NB4 (cell line): Measurements from ENCODE around the gene GDF10.

ENCODE experiments used
- DNase-seq: peaks from one replicate; pipeline ENCODE4 v3.0.0; 2010; ENCODE audit warnings: low read depth
- H3K4me3 ChIP-seq: one replicate; pipeline ENCODE4 v1.5.1; 2011; ENCODE audit warnings: mild to moderate bottlenecking, low read depth, low read length, moderate library complexity
- MYC ChIP-seq: IDR thresholded peaks from 2 replicates; pipeline ENCODE4 v1.6.1; 2011; ENCODE audit warnings: low read depth, low read length
- POLR2A ChIP-seq: IDR thresholded peaks from 2 replicates; pipeline ENCODE4 v1.6.1; 2011; ENCODE audit warnings: mild to moderate bottlenecking; ENCODE audit not compliant: insufficient read length; ENCODE audit errors: extremely low read depth
- TF ChIP-seq, protein P1 (sequence below): IDR thresholded peaks from one replicate; pipeline ENCODE4 v1.5.1; 2012; ENCODE audit warnings: low read depth, low read length
- TF ChIP-seq, protein P2 (sequence below): IDR thresholded peaks from 2 replicates; pipeline ENCODE4 v1.6.1; 2011; ENCODE audit warnings: low read depth, low read length

Gene GDF10

DNA sequence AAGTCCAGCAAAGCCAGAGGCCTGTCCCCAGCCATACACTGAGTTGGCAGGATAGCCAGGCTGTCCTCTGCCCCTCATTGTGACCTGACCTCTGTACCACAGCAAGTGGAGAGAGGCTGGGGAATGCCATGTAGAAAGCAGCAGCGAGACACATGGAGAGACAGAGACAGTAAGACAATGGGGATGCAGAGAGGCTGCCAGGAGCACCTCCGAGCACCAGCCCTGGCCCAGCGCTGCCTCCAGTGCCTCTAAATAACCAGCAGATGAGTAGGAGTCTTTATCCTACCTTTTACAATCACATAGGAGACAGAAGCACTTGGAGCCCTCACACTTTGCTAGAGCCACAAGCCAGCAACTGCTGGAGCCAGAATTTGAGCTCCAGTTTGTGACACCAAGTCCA lies 30.4 kb downstream of the GDF10 start:
- H3K4me3 ChIP-seq = no peak overlapping the region
- no peak for DNase-seq
- TF ChIP-seq, protein P1, sequence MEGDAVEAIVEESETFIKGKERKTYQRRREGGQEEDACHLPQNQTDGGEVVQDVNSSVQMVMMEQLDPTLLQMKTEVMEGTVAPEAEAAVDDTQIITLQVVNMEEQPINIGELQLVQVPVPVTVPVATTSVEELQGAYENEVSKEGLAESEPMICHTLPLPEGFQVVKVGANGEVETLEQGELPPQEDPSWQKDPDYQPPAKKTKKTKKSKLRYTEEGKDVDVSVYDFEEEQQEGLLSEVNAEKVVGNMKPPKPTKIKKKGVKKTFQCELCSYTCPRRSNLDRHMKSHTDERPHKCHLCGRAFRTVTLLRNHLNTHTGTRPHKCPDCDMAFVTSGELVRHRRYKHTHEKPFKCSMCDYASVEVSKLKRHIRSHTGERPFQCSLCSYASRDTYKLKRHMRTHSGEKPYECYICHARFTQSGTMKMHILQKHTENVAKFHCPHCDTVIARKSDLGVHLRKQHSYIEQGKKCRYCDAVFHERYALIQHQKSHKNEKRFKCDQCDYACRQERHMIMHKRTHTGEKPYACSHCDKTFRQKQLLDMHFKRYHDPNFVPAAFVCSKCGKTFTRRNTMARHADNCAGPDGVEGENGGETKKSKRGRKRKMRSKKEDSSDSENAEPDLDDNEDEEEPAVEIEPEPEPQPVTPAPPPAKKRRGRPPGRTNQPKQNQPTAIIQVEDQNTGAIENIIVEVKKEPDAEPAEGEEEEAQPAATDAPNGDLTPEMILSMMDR = no peak
- TF ChIP-seq MYC = no peak
- TF ChIP-seq, protein P2, sequence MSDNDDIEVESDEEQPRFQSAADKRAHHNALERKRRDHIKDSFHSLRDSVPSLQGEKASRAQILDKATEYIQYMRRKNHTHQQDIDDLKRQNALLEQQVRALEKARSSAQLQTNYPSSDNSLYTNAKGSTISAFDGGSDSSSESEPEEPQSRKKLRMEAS = no peak
- TF ChIP-seq POLR2A = no peak

DNA sequence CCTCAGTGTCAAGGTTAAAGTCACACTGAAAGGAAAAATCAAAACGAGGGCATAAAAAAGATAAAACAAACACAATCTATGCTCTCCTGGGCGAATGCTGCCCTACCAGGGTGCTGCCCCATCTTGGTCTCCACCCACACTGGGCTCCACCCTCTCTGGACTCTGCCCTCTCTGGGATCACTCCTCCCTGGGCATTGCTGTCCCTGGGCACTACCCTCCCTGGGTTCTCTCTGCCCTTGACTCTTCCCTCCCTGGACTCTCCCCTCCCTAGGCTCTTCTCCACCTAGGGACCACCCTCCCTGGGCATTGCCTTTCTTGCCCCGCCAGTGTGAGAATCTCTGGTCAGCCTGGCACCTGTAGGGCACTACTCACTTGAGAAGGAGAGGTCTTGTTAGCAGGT lies 30.8 kb downstream of the GDF10 start:
- no peak overlapping the region for H3K4me3 ChIP-seq
- no peak for DNase-seq
- TF ChIP-seq, protein P1 = no peak

DNA sequence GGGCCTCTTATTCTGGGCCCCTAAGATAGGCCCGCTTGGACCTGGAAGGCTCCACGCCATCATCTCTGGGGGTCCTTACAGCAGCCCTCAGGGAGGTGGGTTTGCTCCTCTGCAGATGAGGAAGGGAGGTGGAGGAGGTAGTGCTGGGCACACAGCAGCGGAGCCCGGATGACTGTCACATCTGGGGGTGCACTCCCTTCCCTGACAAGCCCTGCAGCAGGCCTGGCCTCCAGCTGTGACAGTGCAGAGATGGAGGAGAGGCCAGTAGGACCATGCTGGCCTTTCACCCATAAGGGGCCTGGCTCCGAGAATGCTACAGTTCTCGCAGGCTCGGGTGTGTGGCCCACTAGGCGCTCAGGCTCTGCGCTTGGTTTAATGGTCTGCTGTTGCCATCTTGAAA lies 31.5 kb downstream of the GDF10 start:
- TF ChIP-seq, protein P2 = no peak
- TF ChIP-seq, protein P1 = no peak
- TF ChIP-seq POLR2A (no peak), MYC (no peak)
- H3K4me3 ChIP-seq = no peak overlapping the region
- DNase-seq = no peak

DNA sequence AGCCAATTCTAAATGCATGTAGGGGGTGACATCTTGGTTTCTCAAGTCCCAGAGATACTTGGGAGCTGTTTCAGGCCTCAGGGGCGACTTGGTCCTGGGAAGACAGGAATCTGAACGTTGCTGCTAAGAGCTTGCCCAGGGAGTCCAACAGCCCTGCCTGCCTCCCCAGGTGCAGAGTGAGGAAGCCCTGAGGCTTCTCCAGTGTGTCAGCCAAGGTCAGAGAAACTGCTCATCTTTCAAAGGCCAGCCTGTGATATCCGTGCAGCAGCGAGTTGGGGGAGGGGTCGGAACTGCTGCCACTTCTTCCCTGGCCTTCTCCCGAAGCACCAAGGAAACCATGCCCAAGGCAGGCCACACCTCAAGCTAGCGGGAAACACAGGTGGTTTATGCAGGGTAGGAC lies 32.0 kb downstream of the GDF10 start:
- DNase-seq = no peak
- TF ChIP-seq, protein P2 = no peak

DNA sequence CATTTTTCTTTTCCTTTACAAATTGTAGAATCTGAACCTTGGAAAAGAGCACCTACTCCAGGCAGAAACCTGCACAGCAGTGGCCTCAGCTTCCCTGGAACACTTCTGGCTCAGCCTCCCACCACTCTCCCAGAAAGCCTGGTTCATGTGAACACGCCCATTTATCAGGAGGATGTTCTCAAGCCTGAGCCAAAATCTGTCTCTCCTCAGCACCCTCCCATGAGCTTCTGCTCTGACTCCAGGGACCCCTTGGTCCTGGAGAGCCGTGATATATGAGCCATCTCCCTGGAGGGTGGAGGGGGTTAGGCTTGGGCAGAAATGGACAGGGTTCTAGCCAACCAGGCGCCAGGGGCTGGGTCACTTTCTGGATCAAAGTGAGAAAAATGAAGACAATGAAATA lies 32.4 kb downstream of the GDF10 start:
- no peak overlapping the region for H3K4me3 ChIP-seq
- TF ChIP-seq MYC = no peak
- no peak for TF ChIP-seq POLR2A
- TF ChIP-seq, protein P2 = no peak
- TF ChIP-seq, protein P1 = no peak
- DNase-seq = no peak

More for the DNA sequence above, 32.0 kb downstream of the GDF10 start:
- H3K4me3 ChIP-seq = no peak overlapping the region

DNA sequence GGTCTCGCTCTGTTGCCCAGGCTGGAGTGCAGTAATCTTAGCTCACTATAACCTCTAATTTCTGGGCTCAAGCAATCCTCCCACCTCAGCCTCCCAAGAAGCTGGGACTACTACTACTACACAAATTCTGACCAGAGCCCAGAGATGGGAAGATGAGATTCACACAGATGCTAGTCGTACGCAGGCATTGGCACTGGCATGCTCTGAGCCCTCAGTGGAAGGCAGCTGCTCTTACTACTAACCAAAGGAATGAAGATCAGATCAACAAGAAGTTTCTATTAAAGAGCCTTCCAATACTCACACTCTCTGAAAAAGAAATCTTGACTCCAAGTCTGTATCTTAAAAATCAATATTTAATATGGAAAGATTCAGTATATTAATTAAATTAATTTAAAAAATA lies 32.9 kb downstream of the GDF10 start:
- TF ChIP-seq POLR2A (no peak), MYC (no peak)
- TF ChIP-seq, protein P2 = no peak
- TF ChIP-seq, protein P1 = no peak
- H3K4me3 ChIP-seq = no peak overlapping the region
- no peak for DNase-seq
